NT2/D1 (cell line): Measurements from ENCODE around the gene BEST4.

ENCODE experiments used
- SUZ12 ChIP-seq: IDR thresholded peaks from 2 replicates; pipeline ENCODE4 v1.6.1; 2011; ENCODE audit not compliant: insufficient read length, insufficient read depth; ENCODE audit errors: extremely low read depth
- YY1 ChIP-seq: IDR thresholded peaks from 2 replicates; pipeline ENCODE4 v1.6.1; 2011; ENCODE audit not compliant: insufficient read length, insufficient read depth
- ZNF274 ChIP-seq: IDR thresholded peaks from 2 replicates; pipeline ENCODE4 v1.6.1; 2011; ENCODE audit warnings: mild to moderate bottlenecking, low read depth, low read length

GRCh38 chr1:44743211-44743610 lies 44.8 kb downstream of the BEST4 start:
- TF ChIP-seq YY1 (no peak), ZNF274 (no peak), SUZ12 (no peak)
